GM19452 (cell line): Measurements from ENCODE around the gene LRRC75A.
"Not testable (repeated sequence)": the region's sequence is repeated elsewhere in the genome, so short reads cannot be mapped to it uniquely, and the experiment has no call there.

Experiments used
- ATAC-seq: cut with Tn5 transposase; IDR thresholded peaks from one replicate; pipeline ENCODE4 v1.9.1; 2021; ENCODE audit not compliant: unreplicated experiment

LRRC75A gene

GRCh38 chr17:16491703-16492612 is at the start of gene LRRC75A:
TSS of gene LRRC75A (minus strand) at chr17:16492193. CDS start at chr17:16491990, 203 bp downstream.
- peak; percentile 51 for ATAC-seq

- ATAC-seq: no peak
Measured at GRCh38 chr17:16537130-16537458, 45.1 kb upstream of the LRRC75A start.

- ATAC-seq: no peak
Measured at GRCh38 chr17:16534236-16534635, 42.2 kb upstream of the LRRC75A start.

- no peak for ATAC-seq
Measured at GRCh38 chr17:16529906-16530305, 37.9 kb upstream of the LRRC75A start.

GRCh38 chr17:16527298-16527697 is 35.3 kb upstream of the LRRC75A start:
- no peak for ATAC-seq

- not testable (repeated sequence) for ATAC-seq
Measured at GRCh38 chr17:16525556-16525955, 33.6 kb upstream of the LRRC75A start.

- ATAC-seq: peak; percentile 69
Measured at GRCh38 chr17:16521070-16521727, 29.2 kb upstream of the LRRC75A start.

- ATAC-seq: no peak
Measured at GRCh38 chr17:16519021-16519420, 27.0 kb upstream of the LRRC75A start.

GRCh38 chr17:16517477-16517876 is 25.5 kb upstream of the LRRC75A start:
- ATAC-seq: no peak

- no peak for ATAC-seq
Measured at GRCh38 chr17:16516594-16517051, 24.6 kb upstream of the LRRC75A start.

- no peak for ATAC-seq
Measured at GRCh38 chr17:16515933-16516332, 23.9 kb upstream of the LRRC75A start.

- ATAC-seq: no peak
Measured at GRCh38 chr17:16513873-16514272, 21.9 kb upstream of the LRRC75A start.

- ATAC-seq: no peak
Measured at GRCh38 chr17:16512011-16512410, 20.0 kb upstream of the LRRC75A start.

GRCh38 chr17:16511593-16511992 is 19.6 kb upstream of the LRRC75A start:
- ATAC-seq: no peak

- ATAC-seq: no peak
Measured at GRCh38 chr17:16507918-16508533, 16.0 kb upstream of the LRRC75A start.

GRCh38 chr17:16506188-16506587 is 14.2 kb upstream of the LRRC75A start:
- ATAC-seq: no peak

- ATAC-seq: no peak
Measured at GRCh38 chr17:16504984-16505383, 13.0 kb upstream of the LRRC75A start.

- no peak for ATAC-seq
Measured at GRCh38 chr17:16496820-16497489, 5.0 kb upstream of the LRRC75A start.

- ATAC-seq: no peak
Measured at GRCh38 chr17:16495980-16496819, 4.2 kb upstream of the LRRC75A start.

GRCh38 chr17:16495561-16495960 is 3.6 kb upstream of the LRRC75A start:
- no peak for ATAC-seq
